WTC11 (cell line): Measurements from ENCODE around the gene MED8.

Experiments
- CREB1 ChIP-seq: sonication (generic); formaldehyde crosslinking; IDR thresholded peaks from 2 replicates; pipeline ENCODE4 v1.8.0; 2023; ENCODE audit warnings: mild to moderate bottlenecking, missing genetic modification reagents
- CTCF ChIP-seq: fragments of 200-600 bp; IDR thresholded peaks from 2 replicates; pipeline ENCODE4 v1.8.0; 2022; ENCODE audit warnings: antibody characterized with exemption
- FOXJ3 ChIP-seq: sonication (generic); formaldehyde crosslinking; IDR thresholded peaks from 2 replicates; pipeline ENCODE4 v1.9.0; 2021; ENCODE audit warnings: missing genetic modification reagents, mild to moderate bottlenecking, borderline replicate concordance
- FOXK1 ChIP-seq: sonication (generic); formaldehyde crosslinking; IDR thresholded peaks from 2 replicates; pipeline ENCODE4 v1.8.0; 2022; ENCODE audit warnings: mild to moderate bottlenecking, moderate library complexity, missing genetic modification reagents
- JUN ChIP-seq: sonication (generic); formaldehyde crosslinking; IDR thresholded peaks from 2 replicates; pipeline ENCODE4 v1.8.0; 2023; ENCODE audit warnings: mild to moderate bottlenecking, missing genetic modification reagents
- ZBTB21 ChIP-seq: sonication (generic); formaldehyde crosslinking; IDR thresholded peaks from 2 replicates; pipeline ENCODE4 v1.8.1; 2023; ENCODE audit warnings: mild to moderate bottlenecking, missing genetic modification reagents, borderline replicate concordance
- ZNF138 ChIP-seq: sonication (generic); formaldehyde crosslinking; conservative IDR thresholded peaks from 2 replicates; pipeline ENCODE4 v1.8.1; 2022; ENCODE audit warnings: mild to moderate bottlenecking, moderate library complexity, missing genetic modification reagents
- TF ChIP-seq, protein P1 (sequence below): sonication (generic); formaldehyde crosslinking; IDR thresholded peaks from 2 replicates; pipeline ENCODE4 v1.8.0; 2022; ENCODE audit warnings: mild to moderate bottlenecking, missing genetic modification reagents
- TF ChIP-seq, protein P2 (sequence below): sonication (generic); formaldehyde crosslinking; IDR thresholded peaks from 2 replicates; pipeline ENCODE4 v1.8.1; 2023; ENCODE audit warnings: mild to moderate bottlenecking, missing genetic modification reagents, moderate library complexity
- TF ChIP-seq, protein P3 (sequence below): sonication (generic); formaldehyde crosslinking; IDR thresholded peaks from 2 replicates; pipeline ENCODE4 v1.8.1; 2022; ENCODE audit warnings: mild to moderate bottlenecking, missing genetic modification reagents, moderate library complexity, borderline replicate concordance

DNA sequence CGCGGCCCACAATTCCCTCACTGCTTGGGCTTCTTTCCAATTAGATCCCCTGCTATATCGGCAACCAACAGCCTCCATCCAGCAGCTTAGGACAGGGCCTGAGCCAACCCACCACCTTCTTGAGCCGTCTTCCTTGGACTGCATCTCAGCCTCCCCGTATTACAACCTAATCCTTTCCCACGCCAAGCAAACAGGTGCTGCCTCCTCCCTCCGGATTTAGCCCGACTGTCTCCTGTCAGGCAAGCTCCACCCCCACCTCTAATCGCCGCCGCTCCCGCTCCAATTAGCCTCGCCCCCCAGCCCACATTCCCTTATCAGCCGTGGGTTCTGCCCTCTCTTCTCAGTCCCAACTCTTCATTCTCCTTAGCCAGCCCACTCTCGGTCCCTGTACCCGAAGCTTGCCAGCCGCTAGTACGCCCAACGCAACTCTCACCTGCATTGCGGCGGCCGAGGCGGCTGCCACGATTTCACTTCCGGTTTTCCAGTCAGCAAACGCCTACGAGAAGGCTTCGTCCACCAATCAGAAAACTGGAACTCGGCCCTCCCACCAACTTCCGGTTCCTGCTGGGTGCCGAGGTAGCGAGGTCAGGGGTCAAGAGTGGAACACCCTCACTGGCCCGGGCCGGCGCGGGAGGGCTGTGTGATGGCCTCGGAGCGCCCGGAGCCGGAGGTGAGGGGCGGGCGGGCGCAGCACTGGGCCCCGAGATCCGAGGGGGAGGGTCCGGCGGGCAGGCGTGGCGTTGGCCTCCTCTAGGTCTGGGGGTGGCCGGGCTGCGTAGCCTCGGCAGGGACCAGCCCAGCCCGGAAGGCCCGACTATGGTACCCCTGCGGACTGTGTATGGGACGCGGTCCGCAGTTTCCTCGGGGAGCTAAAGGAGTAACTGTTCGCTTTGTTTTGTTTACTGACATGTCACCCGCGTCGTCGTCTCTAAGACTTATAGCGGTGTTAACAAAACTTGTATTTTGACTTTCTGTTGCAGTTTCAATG lies at the start of gene MED8, which contains the start of gene SZT2:
- TF ChIP-seq CREB1 (CRISPR knock-in tag) (no peak), FOXK1 (peak; percentile 84), CTCF (no peak), ZBTB21 (CRISPR knock-in tag) (no peak), ZNF138 (CRISPR knock-in tag) (no peak), JUN (CRISPR knock-in tag) (no peak), FOXJ3 (CRISPR knock-in tag) (no peak)
- TF ChIP-seq, protein P1, sequence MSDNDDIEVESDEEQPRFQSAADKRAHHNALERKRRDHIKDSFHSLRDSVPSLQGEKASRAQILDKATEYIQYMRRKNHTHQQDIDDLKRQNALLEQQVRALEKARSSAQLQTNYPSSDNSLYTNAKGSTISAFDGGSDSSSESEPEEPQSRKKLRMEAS (CRISPR knock-in tag), result peak; percentile 75; the same call in 1 of the 2 replicates
- TF ChIP-seq, protein P2, sequence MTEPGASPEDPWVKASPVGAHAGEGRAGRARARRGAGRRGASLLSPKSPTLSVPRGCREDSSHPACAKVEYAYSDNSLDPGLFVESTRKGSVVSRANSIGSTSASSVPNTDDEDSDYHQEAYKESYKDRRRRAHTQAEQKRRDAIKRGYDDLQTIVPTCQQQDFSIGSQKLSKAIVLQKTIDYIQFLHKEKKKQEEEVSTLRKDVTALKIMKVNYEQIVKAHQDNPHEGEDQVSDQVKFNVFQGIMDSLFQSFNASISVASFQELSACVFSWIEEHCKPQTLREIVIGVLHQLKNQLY (CRISPR knock-in tag), result no peak
- TF ChIP-seq, protein P3, sequence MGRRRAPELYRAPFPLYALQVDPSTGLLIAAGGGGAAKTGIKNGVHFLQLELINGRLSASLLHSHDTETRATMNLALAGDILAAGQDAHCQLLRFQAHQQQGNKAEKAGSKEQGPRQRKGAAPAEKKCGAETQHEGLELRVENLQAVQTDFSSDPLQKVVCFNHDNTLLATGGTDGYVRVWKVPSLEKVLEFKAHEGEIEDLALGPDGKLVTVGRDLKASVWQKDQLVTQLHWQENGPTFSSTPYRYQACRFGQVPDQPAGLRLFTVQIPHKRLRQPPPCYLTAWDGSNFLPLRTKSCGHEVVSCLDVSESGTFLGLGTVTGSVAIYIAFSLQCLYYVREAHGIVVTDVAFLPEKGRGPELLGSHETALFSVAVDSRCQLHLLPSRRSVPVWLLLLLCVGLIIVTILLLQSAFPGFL, result no peak
